ENCODE data around the gene SH3TC1.

DNA sequence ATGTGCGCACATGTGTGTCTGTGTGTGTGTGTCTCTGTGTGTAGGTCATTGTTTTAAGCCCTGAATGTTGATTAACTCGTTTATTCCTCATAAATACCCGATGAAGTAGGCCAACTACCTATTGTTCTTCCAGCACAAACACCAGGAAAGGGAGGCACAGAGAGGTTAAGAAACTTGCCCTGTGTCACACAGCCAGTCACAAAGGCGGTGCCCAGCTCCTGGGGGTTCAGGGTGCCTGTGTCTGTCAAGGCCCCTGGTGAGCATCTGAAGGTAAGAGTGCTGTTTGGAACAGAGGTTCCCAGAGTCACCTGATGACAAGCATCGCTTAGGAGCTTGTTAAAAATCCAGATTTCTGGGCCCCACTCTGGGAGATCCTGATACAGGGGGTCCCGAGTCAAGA, 18.0 kb upstream of the SH3TC1 start:
- no peak for TF ChIP-seq POLR2A (IDR thresholded peaks at IDR 0.05)
- TF ChIP-seq, protein P1, sequence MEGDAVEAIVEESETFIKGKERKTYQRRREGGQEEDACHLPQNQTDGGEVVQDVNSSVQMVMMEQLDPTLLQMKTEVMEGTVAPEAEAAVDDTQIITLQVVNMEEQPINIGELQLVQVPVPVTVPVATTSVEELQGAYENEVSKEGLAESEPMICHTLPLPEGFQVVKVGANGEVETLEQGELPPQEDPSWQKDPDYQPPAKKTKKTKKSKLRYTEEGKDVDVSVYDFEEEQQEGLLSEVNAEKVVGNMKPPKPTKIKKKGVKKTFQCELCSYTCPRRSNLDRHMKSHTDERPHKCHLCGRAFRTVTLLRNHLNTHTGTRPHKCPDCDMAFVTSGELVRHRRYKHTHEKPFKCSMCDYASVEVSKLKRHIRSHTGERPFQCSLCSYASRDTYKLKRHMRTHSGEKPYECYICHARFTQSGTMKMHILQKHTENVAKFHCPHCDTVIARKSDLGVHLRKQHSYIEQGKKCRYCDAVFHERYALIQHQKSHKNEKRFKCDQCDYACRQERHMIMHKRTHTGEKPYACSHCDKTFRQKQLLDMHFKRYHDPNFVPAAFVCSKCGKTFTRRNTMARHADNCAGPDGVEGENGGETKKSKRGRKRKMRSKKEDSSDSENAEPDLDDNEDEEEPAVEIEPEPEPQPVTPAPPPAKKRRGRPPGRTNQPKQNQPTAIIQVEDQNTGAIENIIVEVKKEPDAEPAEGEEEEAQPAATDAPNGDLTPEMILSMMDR (IDR thresholded peaks at IDR 0.05): no peak
